ENCODE measurements around the gene FKBP8.
"Not testable (repeated sequence)": the region's sequence is repeated elsewhere in the genome, so short reads cannot be mapped to it uniquely, and the experiment has no call there.

FKBP8 gene

DNA sequence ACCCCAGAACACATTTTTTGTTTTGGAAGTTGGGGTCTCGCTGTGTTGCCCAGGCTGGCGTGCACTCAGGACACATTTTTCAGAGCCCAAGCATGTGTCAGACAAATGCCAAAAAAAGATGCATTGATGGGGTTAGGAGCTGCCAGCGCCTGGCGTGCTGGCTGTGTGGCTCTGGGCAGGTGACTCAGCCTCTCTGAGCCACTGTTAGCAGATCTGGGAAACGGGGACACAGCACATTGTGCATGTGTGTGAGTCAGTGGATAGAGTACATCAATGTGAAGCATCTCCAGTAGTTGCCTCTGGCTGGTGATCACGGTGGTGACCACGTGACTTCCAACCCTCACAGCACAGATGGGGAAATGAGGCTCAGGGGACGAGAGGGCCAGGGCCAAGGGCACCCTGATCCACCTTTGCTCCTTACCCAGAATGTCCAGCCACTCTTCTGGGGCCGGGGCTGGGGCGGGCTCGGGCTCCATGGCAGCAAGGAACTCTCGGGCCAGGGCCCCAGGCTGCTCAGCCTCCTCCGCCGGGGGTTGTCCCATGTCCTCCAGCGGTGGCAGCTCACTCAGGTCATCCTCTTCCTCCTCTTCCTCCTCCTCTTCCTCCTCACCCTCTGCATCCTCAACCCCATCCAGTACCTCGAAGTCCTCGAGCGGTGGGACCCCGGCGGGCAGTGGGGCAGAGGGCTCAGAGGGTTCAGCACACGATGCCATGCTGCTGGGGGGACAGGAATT, 1.9 kb downstream of the FKBP8 start:
- H3K9ac ChIP-seq (ENCODE audit: low read depth, low read length): no peak overlapping the region
- 0 out of 2 replicates have a peak, but pooled peaks cover 5% of the 10 kb centered on the region for H3K4me1 ChIP-seq (ENCODE audit: insufficient read depth, low read length)
- peaks cover 10% of the 10 kb centered on the region for H3K36me3 ChIP-seq (ENCODE audit: insufficient read depth, low read length)
- H3K9me3 ChIP-seq (ENCODE audit: control insufficient read depth, insufficient read depth, low read length): no peaks in the 10 kb centered on the region

DNA sequence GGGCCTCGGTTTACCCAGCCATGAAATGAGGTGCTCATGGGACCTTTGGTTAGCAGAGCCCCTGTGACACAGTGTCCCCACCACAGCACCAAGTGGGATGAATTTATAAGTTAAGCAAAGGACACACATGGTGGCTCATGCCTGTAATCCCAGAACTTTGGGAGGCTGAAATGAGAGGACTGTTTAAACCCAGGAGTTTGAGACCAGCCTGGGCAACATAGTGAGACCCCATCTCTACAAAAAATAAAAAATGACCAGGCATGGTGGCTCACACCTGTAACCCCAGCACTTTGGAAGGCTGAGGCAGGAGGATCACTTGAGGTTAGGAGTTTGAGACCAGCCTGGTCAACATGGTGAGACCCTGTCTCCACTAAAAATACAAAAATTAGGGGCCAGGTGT, 3.2 kb downstream of the FKBP8 start:
- peaks cover 15% of the 10 kb centered on the region for H3K36me3 ChIP-seq (ENCODE audit: insufficient read depth, low read length)
- H3K4me1 ChIP-seq (ENCODE audit: insufficient read depth, low read length); H3K9ac ChIP-seq (ENCODE audit: low read depth, low read length); H3K9me3 ChIP-seq (ENCODE audit: control insufficient read depth, insufficient read depth, low read length): not testable (repeated sequence)

DNA sequence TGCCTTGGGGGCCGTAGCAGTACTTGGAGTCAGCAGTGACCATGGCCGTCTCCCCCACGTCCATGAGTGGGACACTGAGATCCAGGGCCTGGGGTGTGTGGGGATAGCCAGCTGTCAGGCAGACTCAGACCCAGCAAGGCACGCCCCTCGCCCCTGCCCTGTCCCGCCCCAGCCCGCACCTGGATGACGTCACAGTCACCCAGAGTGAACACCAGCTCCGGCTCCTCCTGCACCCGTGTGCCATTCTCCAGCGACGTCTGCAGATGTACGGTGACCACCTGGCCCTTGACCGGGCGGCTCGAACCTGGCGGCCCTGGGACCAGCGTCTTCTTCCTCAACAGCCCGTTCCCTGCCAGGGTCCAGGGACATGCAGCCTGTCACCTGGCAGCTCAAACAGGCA, 4.0 kb downstream of the FKBP8 start:
- H3K9ac ChIP-seq (ENCODE audit: low read depth, low read length): no peak overlapping the region
- peaks cover 15% of the 10 kb centered on the region for H3K36me3 ChIP-seq (ENCODE audit: insufficient read depth, low read length)
- no peaks in the 10 kb centered on the region for H3K9me3 ChIP-seq (ENCODE audit: control insufficient read depth, insufficient read depth, low read length)
- 0 out of 2 replicates have a peak, but pooled peaks cover 3% of the 10 kb centered on the region for H3K4me1 ChIP-seq (ENCODE audit: insufficient read depth, low read length)

DNA sequence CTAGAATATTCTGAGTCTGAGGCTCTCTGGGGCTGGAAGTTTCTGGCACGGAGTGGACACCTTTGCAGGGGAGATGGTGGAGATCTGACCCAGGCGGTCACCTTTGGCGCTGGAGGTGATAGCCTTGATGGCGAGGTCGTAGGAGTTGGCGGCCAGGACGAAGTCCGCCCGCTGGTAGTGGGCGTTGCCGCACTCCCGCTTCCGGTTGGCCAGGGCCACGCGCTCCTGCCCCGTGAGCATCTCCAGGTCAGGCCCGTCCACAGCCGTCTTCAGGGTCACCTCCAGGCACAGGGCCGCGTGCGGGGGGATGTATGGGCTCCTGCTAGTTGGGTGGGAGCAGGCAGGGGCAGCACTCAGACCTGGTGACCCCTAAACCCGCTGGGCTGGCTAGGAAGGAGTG, 5.3 kb downstream of the FKBP8 start:
- Histone ChIP-seq H3K36me3 (ENCODE audit: insufficient read depth, low read length) (peaks cover 15% of the 10 kb centered on the region), H3K9me3 (ENCODE audit: control insufficient read depth, insufficient read depth, low read length) (no peaks in the 10 kb centered on the region)

DNA sequence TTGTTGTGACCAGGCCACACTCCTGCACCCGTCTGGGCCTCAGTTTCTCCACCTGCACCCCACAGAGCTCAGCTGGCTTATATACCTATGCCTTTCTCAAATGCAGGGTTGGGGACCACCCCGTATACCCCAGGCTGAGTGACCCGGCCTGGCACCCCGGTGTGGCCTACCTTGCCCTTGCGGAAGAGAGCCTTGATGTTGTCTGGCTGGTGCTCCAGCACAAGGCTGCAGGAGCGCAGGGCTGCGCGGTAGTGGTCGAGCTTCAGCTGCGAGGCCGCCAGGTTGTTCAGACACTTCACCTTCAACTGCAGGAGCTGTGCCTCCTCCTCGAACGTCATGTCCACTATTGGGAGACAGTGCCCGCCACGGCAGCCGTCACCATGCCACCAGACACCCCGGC, 5.9 kb downstream of the FKBP8 start:
- H3K4me1 ChIP-seq (ENCODE audit: insufficient read depth, low read length): no peaks in the 10 kb centered on the region
- H3K36me3 ChIP-seq (ENCODE audit: insufficient read depth, low read length): peaks cover 18% of the 10 kb centered on the region
- no peaks in the 10 kb centered on the region for H3K9me3 ChIP-seq (ENCODE audit: control insufficient read depth, insufficient read depth, low read length)
- H3K9ac ChIP-seq (ENCODE audit: low read depth, low read length): no peak overlapping the region

More for the DNA sequence above, 5.3 kb downstream of the FKBP8 start:
- H3K9ac ChIP-seq (ENCODE audit: low read depth, low read length): no peak overlapping the region
- no peaks in the 10 kb centered on the region for H3K4me1 ChIP-seq (ENCODE audit: insufficient read depth, low read length)

DNA sequence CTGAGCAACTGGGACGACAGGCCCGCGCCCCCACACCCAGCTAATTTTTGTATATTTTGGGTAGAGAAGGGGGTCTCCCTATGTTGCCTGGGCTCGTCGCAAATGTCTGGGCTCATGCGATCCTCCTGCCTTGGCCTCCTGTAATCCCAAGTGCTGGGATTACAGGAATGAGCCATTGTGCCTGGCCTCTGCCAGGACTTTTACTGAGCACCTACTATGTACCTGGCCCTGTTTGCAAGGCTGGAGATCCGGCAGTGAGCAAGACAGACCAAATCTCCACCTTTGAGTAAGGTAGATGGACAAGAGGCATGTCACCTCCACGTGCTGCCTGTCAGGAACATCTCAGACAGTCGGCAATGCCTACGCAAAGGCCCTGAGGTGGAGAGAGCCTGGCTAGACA, 6.9 kb downstream of the FKBP8 start:
- Histone ChIP-seq H3K9me3 (ENCODE audit: control insufficient read depth, insufficient read depth, low read length) (no peaks in the 10 kb centered on the region), H3K36me3 (ENCODE audit: insufficient read depth, low read length) (peaks cover 19% of the 10 kb centered on the region), H3K4me1 (ENCODE audit: insufficient read depth, low read length) (no peaks in the 10 kb centered on the region), H3K9ac (ENCODE audit: low read depth, low read length) (no peak overlapping the region)

DNA sequence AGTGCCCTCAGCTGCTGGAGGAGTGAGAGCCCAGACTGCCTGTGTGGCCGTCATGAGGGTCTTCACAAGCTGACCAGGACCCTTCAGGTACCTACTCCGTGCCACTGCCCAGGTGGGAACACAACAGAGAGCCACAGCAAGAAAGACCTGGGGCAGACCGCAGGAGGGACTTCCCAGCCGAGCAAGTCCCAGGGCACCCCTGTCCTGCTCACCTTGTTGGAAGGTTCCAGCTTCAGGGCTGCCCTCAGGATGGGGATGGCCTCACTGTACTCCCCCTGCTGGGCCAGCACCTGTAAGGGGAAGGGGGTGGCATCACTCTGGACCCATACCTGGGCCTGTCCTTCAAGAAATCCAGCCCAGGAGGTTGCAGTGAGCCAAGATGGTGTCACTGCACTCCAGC, 10.3 kb downstream of the FKBP8 start:
- Histone ChIP-seq H3K4me1 (ENCODE audit: insufficient read depth, low read length) (no peaks in the 10 kb centered on the region), H3K9ac (ENCODE audit: low read depth, low read length) (no peak overlapping the region), H3K36me3 (ENCODE audit: insufficient read depth, low read length) (peaks cover 16% of the 10 kb centered on the region; the same call in 1 of the 2 replicates), H3K9me3 (ENCODE audit: control insufficient read depth, insufficient read depth, low read length) (no peaks in the 10 kb centered on the region)

DNA sequence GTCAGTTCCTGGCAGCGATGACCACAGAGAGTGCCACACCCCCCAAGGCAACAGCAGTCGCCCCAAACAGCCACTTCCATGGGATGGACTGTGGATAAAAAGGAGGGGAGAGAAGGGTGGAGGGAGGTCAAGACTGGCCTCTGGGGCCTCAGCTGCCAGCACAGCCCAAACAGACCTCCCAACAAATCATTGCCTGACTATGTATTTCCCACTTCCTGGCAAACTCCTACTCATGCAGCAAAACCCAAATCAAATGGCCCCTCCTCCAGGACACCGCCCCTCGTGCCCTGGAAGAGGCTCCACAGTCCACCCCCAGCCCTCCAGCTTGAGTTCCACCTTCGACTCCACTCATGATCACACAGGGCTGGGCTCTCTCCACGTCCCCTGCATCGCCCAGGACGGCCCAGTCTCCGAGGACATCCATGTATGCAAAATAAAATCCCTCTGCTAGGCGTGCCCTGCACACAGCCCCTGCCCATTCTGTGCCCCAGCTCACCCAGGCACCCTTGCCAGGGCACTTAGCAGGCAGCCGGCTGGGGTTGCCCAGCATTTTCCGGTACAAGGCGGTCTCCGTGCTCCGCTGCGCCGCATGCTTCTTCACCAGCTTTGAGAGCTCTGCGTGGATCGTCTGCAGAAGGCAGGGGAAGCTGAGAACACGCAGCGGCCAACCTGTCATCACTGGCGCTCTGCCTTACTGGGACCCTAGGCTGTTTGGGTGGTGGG, 11.0 kb downstream of the FKBP8 start:
- no peaks in the 10 kb centered on the region for H3K9me3 ChIP-seq (ENCODE audit: control insufficient read depth, insufficient read depth, low read length)
- H3K36me3 ChIP-seq (ENCODE audit: insufficient read depth, low read length): peaks cover 16% of the 10 kb centered on the region; the same call in 1 of the 2 replicates
- no peak overlapping the region for H3K9ac ChIP-seq (ENCODE audit: low read depth, low read length)
- no peaks in the 10 kb centered on the region for H3K4me1 ChIP-seq (ENCODE audit: insufficient read depth, low read length)

DNA sequence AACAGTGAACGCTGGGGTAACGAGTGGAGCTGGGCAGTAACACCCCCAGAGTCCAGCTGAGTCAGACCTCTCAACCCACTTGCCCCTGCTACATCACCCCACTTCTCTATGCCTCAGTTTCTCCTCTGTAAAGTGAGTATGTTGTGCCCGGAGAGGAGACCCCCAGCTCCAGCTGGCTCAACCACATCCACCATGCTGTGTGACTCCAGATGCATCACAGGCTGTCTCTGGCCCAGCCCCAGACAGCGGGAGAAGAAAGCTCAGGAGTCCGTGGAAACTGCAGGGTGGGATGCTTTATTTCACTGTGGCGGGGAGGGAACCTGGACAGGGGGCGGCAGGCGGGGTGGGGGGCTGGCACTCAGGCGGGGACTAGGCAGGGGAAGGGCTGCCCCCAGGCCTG, 11.9 kb downstream of the FKBP8 start:
- Histone ChIP-seq H3K36me3 (ENCODE audit: insufficient read depth, low read length) (peaks cover 13% of the 10 kb centered on the region; the same call in 1 of the 2 replicates), H3K4me1 (ENCODE audit: insufficient read depth, low read length) (no peaks in the 10 kb centered on the region), H3K9me3 (ENCODE audit: control insufficient read depth, insufficient read depth, low read length) (no peaks in the 10 kb centered on the region), H3K9ac (ENCODE audit: low read depth, low read length) (no peak overlapping the region)

DNA sequence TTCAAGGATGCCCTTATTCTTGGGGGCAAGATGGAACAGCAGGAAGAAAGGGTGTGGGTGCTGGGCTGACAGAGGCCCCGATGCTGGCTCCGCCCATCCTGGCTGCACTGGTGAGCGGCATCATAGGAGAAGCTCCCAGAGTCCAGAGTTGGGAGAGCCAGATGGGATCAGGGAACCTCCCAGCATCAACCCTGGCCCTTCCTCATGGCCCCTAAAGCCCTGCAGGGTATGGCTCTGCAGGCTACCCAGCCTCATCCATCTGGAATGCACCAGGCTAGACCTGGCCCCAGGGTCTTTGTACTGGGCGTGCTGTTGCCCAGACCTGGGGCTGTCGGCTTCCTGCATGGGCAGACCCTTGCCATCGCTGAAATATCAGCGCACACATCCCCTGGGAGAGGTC, 13.6 kb downstream of the FKBP8 start:
- no peaks in the 10 kb centered on the region for H3K4me1 ChIP-seq (ENCODE audit: insufficient read depth, low read length)
- no peak overlapping the region for H3K9ac ChIP-seq (ENCODE audit: low read depth, low read length)
- H3K36me3 ChIP-seq (ENCODE audit: insufficient read depth, low read length): peaks cover 7% of the 10 kb centered on the region; the same call in 1 of the 2 replicates
- no peaks in the 10 kb centered on the region for H3K9me3 ChIP-seq (ENCODE audit: control insufficient read depth, insufficient read depth, low read length)

DNA sequence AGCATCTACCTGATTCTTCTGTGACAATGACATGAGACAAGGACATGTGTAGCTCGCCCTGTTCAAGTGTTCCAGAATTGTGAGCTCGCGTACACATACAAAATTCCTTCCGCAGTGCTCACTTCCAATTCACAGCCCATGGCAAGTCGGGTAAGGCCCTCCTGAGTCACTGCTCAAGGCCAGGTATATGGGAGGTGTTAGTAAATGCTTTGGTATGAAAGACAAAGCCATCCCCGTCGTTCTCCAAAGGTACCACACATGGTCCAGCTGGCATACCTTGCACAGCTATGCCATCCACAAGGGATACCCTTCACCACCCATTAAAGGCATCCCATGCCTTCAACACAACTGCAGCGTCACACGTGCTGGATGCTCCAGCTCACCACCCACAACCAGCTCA, 17.1 kb downstream of the FKBP8 start:
- no peaks in the 10 kb centered on the region for H3K9me3 ChIP-seq (ENCODE audit: control insufficient read depth, insufficient read depth, low read length)
- peaks cover 2% of the 10 kb centered on the region; the same call in 1 of the 2 replicates for H3K36me3 ChIP-seq (ENCODE audit: insufficient read depth, low read length)
- no peak overlapping the region for H3K9ac ChIP-seq (ENCODE audit: low read depth, low read length)
- no peaks in the 10 kb centered on the region for H3K4me1 ChIP-seq (ENCODE audit: insufficient read depth, low read length)

DNA sequence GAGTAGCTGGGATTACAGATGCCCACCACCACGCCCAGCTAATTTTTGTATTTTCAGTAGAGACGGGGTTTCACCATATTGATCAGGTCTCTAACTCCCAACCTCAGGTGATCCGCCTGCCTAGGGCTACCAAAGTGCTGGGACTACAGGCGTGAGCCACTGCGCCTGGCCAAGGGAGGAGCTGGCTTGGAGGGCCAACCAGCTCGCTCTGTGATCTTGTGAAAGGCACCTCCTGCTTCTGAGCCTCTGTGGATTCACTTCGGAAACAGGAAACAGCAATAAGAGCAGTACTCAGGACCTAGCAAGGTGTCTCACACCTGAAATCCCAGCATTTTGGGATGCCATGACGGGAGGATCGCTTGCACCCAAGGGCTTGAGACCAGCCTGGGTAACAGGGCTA, 19.5 kb downstream of the FKBP8 start:
- Histone ChIP-seq H3K9me3 (ENCODE audit: control insufficient read depth, insufficient read depth, low read length) (no peaks in the 10 kb centered on the region), H3K4me1 (ENCODE audit: insufficient read depth, low read length) (peaks cover 3% of the 10 kb centered on the region; the same call in 1 of the 2 replicates), H3K9ac (ENCODE audit: low read depth, low read length) (no peak overlapping the region), H3K36me3 (ENCODE audit: insufficient read depth, low read length) (no peaks in the 10 kb centered on the region)

DNA sequence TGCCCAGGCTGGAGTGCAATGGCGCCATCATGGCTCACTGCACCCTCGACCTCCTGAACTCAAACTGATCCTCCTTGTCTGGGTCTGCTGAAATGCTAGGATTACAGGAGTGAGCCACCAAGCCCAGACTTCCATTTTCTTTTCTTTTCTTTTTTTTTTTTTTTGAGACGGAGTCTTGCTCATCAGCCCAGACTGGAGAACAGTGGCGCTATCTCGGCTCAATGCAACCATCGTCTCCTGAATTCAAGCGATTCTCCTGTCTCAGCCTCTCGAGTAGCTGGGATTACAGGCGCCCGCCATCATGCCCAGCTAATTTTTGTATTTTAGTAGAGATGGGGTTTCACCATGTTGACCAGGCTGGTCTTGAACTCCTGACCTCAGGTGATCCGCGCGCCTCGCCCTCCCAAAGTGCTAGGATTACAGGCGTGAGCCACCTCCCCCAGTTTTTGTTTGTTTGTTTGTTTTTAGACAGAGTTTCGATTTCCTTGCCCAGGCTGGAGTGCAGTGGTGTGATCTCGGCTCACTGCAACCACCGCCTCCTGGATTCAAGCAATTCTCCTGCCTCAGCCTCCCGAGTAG, 20.4 kb downstream of the FKBP8 start:
- not testable (repeated sequence) for H3K4me1 ChIP-seq (ENCODE audit: insufficient read depth, low read length); H3K9ac ChIP-seq (ENCODE audit: low read depth, low read length); H3K36me3 ChIP-seq (ENCODE audit: insufficient read depth, low read length); H3K9me3 ChIP-seq (ENCODE audit: control insufficient read depth, insufficient read depth, low read length)

DNA sequence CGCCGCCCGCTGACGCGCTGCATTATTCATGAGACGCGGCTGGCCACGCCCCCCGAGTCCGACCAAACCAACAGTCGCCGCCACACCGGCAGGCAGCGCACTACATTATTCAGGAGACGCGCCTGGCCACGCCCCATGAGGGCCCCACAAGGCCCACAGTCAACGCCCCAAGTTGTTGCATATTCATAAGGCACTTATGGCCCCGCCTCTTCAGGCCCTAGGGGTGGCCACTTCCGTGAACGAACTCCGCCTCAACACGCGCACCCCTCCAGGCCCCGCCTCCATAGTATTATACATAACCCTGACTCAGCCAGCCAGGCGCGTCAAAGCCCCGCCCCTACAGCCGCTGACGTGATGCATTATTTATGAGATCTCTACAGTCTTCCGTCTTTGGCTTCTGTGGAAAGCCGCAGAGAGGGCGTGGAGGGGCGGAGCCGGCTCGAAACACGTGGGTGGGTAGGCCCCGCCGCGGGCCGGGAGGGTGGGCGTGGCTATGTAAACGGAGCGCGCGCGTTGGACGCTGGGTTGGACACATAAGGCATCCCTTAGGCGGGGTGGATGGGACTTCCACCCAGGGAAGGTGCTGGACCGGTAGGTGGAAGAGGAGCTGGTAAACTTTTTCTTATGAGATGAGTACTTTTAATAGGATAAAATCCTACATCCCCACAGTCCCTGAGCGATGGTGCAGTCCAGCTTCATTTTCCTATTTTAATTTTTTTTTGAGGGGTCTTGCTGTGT, 21.1 kb downstream of the FKBP8 start:
- H3K9me3 ChIP-seq (ENCODE audit: control insufficient read depth, insufficient read depth, low read length): no peaks in the 10 kb centered on the region
- no peaks in the 10 kb centered on the region for H3K36me3 ChIP-seq (ENCODE audit: insufficient read depth, low read length)
- no peak overlapping the region; the same call in 1 of the 2 replicates for H3K9ac ChIP-seq (ENCODE audit: low read depth, low read length)

More for the DNA sequence above, 21.1 kb downstream of the FKBP8 start:
- H3K4me1 ChIP-seq (ENCODE audit: insufficient read depth, low read length): peaks cover 3% of the 10 kb centered on the region; the same call in 1 of the 2 replicates
